GM18520 (cell line): ENCODE data around the gene BAD.
"Not testable (repeated sequence)": the region's sequence is repeated elsewhere in the genome, so short reads cannot be mapped to it uniquely, and the experiment has no call there.

ENCODE experiments used
- ATAC-seq: cut with Tn5 transposase; IDR thresholded peaks from one replicate; pipeline ENCODE4 v1.9.1; 2021; ENCODE audit not compliant: unreplicated experiment

The BAD gene

GRCh38 chr11:64315667-64316526, 31.4 kb upstream of the BAD start:
- not testable (repeated sequence) for ATAC-seq

GRCh38 chr11:64314805-64315561, 30.5 kb upstream of the BAD start:
- ATAC-seq = no peak

GRCh38 chr11:64314146-64314804, 29.8 kb upstream of the BAD start:
- ATAC-seq = no peak

GRCh38 chr11:64313491-64314145, 29.2 kb upstream of the BAD start:
- ATAC-seq = no peak

- no peak for ATAC-seq
These were observed 28.5 kb upstream of the BAD start for GRCh38 chr11:64312947-64313346.

- ATAC-seq = not testable (repeated sequence)
These were observed 23.3 kb upstream of the BAD start for GRCh38 chr11:64307795-64308194.

GRCh38 chr11:64306876-64307622, 22.6 kb upstream of the BAD start:
- no peak for ATAC-seq

DNA sequence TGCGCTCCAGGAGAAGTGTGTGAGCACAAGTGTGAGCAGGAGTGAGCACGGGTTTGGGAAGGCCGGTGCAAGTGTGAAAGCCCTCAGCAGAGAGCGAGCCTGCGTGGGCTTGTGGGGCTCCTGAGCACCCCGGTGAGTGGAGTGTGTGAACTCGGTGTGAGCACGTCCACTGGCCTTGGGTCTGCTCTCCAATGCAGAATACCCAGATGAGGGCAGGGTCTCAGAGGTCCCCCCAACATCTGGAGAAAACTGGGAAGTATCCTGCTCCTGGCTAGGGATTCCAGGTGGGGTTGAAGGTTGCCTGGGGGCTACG, 22.1 kb upstream of the BAD start:
- no peak for ATAC-seq

- no peak for ATAC-seq
These were observed 21.5 kb upstream of the BAD start for GRCh38 chr11:64305691-64306562.

DNA sequence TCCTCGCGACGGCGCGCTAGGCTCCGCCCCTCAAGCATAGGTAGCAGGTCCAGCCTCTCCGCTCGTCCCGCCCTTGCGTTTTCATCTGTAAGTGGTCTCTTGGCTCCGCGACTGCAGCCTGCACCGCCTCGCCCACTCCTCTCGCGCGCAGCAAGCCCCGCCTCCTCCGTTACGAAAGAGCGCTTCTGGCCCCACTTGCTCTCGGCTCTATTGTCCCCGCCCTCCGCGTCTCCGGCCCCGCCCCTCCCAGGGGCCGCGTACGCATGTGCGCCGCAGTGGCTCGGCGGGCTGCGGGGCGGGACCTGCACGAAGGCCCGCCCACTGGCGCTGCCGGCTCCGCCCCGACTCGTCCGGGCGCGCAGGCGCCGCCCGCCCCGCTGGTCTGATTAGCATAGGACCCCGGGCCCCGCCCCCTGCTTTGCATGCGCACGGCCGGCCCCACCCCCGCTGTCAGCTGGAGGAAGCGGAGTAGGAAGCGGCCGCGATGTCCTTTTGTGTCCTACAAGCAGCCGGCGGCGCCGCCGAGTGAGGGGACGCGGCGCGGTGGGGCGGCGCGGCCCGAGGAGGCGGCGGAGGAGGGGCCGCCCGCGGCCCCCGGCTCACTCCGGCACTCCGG, 20.7 kb upstream of the BAD start, which contains the start of gene ESRRA:
TSS of gene ESRRA (plus strand) at position 450 of the 616 bp plus-strand sequence. CDS start 1,656 bp downstream, outside the sequence.
- peak; percentile 65 for ATAC-seq

- peak; percentile 21 for ATAC-seq
These were observed 20.0 kb upstream of the BAD start for GRCh38 chr11:64304316-64305072.

DNA sequence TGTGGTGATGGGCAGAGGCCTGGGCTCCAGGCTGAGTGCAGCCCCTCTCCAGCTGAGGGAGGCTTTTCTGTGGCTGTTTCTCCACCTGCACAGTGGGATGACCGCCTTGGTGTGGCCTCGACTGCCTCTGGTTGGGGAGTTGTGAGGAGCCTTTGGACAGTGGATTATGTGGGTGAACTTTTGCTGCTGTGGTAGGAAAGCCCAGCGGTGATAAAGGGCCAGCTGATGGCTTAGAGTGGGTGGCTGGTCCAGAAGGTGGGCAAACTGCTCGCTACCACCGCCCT, 19.5 kb upstream of the BAD start:
- ATAC-seq = no peak

- ATAC-seq = no peak
These were observed 18.9 kb upstream of the BAD start for GRCh38 chr11:64303109-64304031.

GRCh38 chr11:64299847-64300648, 15.6 kb upstream of the BAD start, which contains the start of gene CATSPERZ:
Gene CATSPERZ (plus strand): TSS chr11:64300358. CDS start chr11:64300411, 53 bp downstream.
- no peak for ATAC-seq

DNA sequence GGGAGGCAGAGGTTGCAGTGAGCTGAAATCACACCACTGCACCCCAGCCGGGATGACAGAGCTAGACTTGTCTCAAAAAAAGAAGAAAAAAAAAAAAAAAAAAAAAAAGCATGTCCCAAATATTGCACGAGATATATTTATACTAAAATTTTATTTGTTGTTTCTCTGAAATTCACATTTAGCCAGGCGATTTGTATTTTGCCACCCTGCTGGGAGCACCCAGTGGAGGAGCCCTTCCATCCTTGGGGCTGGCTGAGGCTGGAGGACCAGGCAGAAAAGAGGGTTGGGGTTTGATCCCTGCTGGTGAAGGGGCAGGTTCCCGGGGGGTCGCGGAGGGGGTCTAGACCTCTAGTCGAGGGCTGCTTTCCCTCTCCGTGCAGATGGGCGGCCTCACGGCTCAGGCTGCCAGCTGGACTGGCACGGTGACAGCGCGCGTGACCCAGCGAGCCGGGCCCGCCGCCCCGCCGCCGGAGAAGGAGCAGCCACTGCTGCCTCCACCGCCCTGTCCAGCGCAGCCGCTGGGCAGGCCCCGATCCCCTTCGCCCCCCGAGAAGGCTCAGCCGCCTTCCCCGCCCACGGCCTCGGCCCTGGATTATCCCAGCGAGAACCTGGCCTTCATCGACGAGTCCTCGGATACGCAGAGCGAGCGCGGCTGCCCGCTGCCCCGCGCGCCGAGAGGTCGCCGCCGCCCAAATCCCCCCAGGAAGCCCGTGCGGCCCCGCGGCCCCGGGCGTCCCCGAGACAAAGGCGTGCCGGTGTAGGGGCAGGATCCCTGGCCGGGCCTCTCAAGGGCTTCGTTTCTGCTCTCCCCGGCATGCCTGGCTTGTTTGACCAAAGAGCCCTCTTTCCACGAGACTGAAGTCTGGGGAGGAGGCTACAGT, 14.7 kb upstream of the BAD start:
- no peak for ATAC-seq
